ENCODE results near the gene DTNBP1. TPM values are rescaled to one million over a fixed set of nuclear protein-coding genes. Genes with fewer than 3 reads are reported as not detected.

Gene DTNBP1
- total RNA-seq, 6 donors from 2014 or later: 16.2 to 33.5 (median 21.3) TPM

DNA sequence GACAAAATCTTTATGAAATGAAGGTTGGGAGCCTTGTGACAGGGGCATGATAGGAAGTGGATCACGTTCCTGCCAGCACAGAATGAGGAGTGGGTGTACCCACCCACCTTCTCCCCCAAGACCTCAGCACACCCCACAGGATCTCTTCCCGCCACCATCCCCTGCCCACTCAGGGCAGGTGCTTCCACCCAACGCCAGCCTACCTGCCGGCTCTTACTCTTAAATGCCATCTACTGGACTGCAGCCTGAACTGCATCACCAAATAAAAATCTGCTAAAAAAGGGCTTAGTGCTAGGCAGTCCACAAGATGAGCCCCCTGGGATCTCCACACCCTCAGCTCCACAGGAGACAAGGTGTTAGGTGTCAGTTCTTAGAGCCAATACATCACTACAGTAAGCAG, 20.6 kb downstream of the DTNBP1 start:
- TF ChIP-seq POLR2A (IDR thresholded peaks at IDR 0.05): no peak
- TF ChIP-seq, protein P1, sequence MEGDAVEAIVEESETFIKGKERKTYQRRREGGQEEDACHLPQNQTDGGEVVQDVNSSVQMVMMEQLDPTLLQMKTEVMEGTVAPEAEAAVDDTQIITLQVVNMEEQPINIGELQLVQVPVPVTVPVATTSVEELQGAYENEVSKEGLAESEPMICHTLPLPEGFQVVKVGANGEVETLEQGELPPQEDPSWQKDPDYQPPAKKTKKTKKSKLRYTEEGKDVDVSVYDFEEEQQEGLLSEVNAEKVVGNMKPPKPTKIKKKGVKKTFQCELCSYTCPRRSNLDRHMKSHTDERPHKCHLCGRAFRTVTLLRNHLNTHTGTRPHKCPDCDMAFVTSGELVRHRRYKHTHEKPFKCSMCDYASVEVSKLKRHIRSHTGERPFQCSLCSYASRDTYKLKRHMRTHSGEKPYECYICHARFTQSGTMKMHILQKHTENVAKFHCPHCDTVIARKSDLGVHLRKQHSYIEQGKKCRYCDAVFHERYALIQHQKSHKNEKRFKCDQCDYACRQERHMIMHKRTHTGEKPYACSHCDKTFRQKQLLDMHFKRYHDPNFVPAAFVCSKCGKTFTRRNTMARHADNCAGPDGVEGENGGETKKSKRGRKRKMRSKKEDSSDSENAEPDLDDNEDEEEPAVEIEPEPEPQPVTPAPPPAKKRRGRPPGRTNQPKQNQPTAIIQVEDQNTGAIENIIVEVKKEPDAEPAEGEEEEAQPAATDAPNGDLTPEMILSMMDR (IDR thresholded peaks at IDR 0.05): no peak
- no peak for TF ChIP-seq EP300 (IDR thresholded peaks at IDR 0.05)
- no peak for TF ChIP-seq POLR2AphosphoS5 (IDR thresholded peaks at IDR 0.05)
- Histone ChIP-seq H3K36me3 (no peaks in the 10 kb centered on the region), H3K9me3 (peaks cover 7 to 13% (median 10%) of the 10 kb centered on the region in 4 donors), H3K27me3 (no peaks in the 10 kb centered on the region), H3K4me1 (no peaks in the 10 kb centered on the region), H3K27ac (no peak overlapping the region), H3K4me3 (no peak overlapping the region)
- DNase-seq: no peak
- ATAC-seq (ENCODE audit: low FRiP score in 2 of 2): no peak
- 80 to 94% methylated on average over 4 of the region's 4 CpGs for WGBS, 2 donors

DNA sequence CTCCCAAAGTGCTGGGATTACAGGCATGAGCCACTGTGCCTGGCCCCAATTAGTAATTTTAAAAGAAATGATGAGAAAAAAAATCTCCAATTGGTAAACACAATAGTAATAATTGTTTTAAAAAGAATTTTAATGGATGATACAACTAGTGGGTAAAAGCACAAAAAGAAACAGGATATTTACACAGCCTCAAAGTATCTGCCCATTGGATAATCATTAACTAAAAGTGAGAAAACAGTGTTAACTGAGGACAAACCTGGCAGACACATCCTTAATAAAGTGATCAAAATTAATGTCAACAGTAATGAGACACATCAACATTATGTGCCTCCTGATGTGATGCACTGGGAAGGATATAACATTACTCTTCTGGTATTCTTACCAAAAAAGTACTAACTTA, 24.5 kb downstream of the DTNBP1 start:
- H3K4me1 ChIP-seq: no peaks in the 10 kb centered on the region
- ATAC-seq (ENCODE audit: low FRiP score in 2 of 2) (no peak), DNase-seq (no peak)
- no peak for TF ChIP-seq EP300 (IDR thresholded peaks at IDR 0.05)
- no peak for TF ChIP-seq POLR2A (IDR thresholded peaks at IDR 0.05)
- TF ChIP-seq, protein P1 (IDR thresholded peaks at IDR 0.05): no peak
- no peak for TF ChIP-seq POLR2AphosphoS5 (IDR thresholded peaks at IDR 0.05)
- no peak overlapping the region for H3K27ac ChIP-seq
- peaks cover 0 to 6% (median 0%) of the 10 kb centered on the region in 4 donors for H3K36me3 ChIP-seq
- H3K9me3 ChIP-seq: peaks cover 2 to 7% (median 2%) of the 10 kb centered on the region in 4 donors
- H3K27me3 ChIP-seq: no peaks in the 10 kb centered on the region
- no peak overlapping the region for H3K4me3 ChIP-seq

DNA sequence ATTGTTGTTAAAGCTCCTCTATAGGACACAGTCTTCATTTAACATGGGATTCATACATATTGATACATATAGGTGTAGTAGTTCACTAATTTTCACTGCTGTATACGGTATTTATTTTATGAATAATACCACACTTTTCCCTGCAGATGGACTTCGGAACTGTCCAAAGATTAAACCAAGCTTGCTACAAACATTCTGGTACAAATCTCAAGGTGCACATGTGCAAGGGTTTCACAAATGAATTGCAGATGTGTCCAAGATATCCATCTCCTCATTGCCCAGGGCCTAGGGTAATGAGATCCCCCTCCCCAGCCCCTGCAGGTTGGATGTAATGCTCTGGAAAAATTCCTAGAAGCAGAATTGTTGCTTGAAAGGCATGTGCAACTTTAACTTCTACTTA, 31.4 kb downstream of the DTNBP1 start:
- no peak for ATAC-seq (ENCODE audit: low FRiP score in 2 of 2)
- H3K4me1 ChIP-seq: no peaks in the 10 kb centered on the region
- 81 to 92% methylated on average over 2 of the region's 2 CpGs for WGBS, 2 donors
- no peak for DNase-seq
- TF ChIP-seq, protein P1 (IDR thresholded peaks at IDR 0.05): no peak
- TF ChIP-seq POLR2A (IDR thresholded peaks at IDR 0.05) (no peak), POLR2AphosphoS5 (IDR thresholded peaks at IDR 0.05) (no peak), EP300 (IDR thresholded peaks at IDR 0.05) (no peak)
- peaks cover 0 to 4% (median 0%) of the 10 kb centered on the region in 4 donors for H3K36me3 ChIP-seq
- H3K4me3 ChIP-seq: no peak overlapping the region
- H3K27ac ChIP-seq: no peak overlapping the region
- no peaks in the 10 kb centered on the region for H3K27me3 ChIP-seq
- no peaks in the 10 kb centered on the region for H3K9me3 ChIP-seq

DNA sequence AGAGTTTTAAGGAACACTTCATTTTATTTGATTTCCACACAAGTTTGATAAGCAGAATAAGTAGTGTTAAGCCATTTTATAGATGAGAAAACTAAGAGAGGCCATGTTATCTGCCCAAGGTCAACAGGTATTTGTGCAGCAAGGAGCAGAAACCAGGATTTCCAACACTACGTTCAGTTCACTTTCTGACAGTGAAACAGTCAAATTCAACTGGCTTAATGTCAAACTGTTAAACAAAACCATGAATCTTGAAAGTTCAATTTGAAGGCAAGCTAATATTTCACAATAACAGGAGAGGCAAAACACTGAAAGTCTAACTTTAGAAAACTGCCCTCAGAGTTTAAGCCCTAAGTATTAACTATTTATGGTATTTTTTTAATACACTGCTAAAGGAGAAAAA, 32.6 kb downstream of the DTNBP1 start:
- Histone ChIP-seq H3K4me3 (no peak overlapping the region), H3K36me3 (no peaks in the 10 kb centered on the region), H3K27ac (no peak overlapping the region), H3K4me1 (no peaks in the 10 kb centered on the region), H3K9me3 (no peaks in the 10 kb centered on the region), H3K27me3 (no peaks in the 10 kb centered on the region)
- WGBS, 2 donors: 50 to 68% methylated on average over 1 of the region's 1 CpG
- no peak for ATAC-seq (ENCODE audit: low FRiP score in 2 of 2)
- DNase-seq: no peak
- no peak for TF ChIP-seq POLR2A (IDR thresholded peaks at IDR 0.05)
- TF ChIP-seq POLR2AphosphoS5 (IDR thresholded peaks at IDR 0.05): no peak
- TF ChIP-seq EP300 (IDR thresholded peaks at IDR 0.05): no peak
- TF ChIP-seq, protein P1 (IDR thresholded peaks at IDR 0.05): no peak

DNA sequence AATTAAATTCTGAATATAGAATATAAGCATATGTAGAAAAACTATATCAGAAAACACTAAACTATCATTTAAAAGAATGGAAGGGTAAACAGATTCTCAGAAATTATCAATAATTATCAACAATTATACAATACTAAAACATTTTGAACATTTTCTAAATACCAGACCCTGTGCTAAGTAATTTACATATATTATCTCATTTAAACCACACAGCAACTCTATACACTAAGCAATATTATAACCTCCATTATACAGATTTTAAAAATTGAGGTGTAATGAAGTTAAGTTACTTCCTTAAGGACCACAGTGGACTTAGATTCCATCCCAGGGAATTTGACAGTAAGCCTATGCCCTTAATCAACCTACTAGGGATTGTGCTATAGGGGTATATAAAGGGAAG, 33.3 kb downstream of the DTNBP1 start:
- TF ChIP-seq POLR2A (IDR thresholded peaks at IDR 0.05) (no peak), POLR2AphosphoS5 (IDR thresholded peaks at IDR 0.05) (no peak), EP300 (IDR thresholded peaks at IDR 0.05) (no peak)
- TF ChIP-seq, protein P1 (IDR thresholded peaks at IDR 0.05): no peak
- no peak for ATAC-seq (ENCODE audit: low FRiP score in 2 of 2)
- DNase-seq: no peak
- Histone ChIP-seq H3K27me3 (no peaks in the 10 kb centered on the region), H3K9me3 (no peaks in the 10 kb centered on the region), H3K36me3 (no peaks in the 10 kb centered on the region), H3K4me1 (no peaks in the 10 kb centered on the region), H3K4me3 (no peak overlapping the region), H3K27ac (no peak overlapping the region)
